SH-SY5Y (cell line): ENCODE data around the gene TXLNB.

Source experiments
- GATA2 ChIP-seq: IDR thresholded peaks from 2 replicates; pipeline ENCODE4 v1.6.1; 2011; ENCODE audit warnings: mild to moderate bottlenecking, low read depth, low read length
- GATA3 ChIP-seq: IDR thresholded peaks from 2 replicates; pipeline ENCODE4 v1.6.1; 2011; ENCODE audit warnings: low read depth, mild to moderate bottlenecking, low read length, moderate library complexity

DNA sequence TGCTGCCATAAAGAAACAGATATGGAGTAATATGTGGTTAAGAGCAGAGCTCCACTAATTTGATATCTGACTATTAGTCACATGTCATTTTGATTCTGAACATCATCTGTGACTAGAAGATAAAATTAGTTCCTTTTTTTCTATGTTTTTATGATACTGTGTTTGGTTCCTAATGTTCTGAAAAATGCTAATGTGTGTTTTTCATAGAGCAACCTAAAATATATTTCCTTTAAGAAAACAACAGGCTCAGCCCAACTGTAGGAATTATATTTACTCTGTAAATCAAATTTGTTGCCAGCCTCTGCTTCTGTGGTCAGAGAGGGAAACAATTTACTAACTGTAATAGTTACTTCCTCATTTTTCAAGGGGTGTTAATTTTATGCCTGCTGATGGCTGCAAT lies 33.3 kb upstream of the TXLNB start:
- TF ChIP-seq GATA2 = no peak
- TF ChIP-seq GATA3 = no peak
